GM12878 (cell line): ENCODE measurements around the gene SLC12A9. TPM values are rescaled to one million over a fixed set of nuclear protein-coding genes. Genes with fewer than 3 reads are reported as not detected.

Experiments used
- ATAC-seq: fragments of 200-7000 bp; cut with Tn5 transposase; 3 replicates; pipeline ENCODE4 v1.9.1; 2020; ENCODE audit warnings: mild to moderate bottlenecking, moderate library complexity
- BruUV-seq: library from RNA; stranded (reverse); fragments of 400-500 nt; replicated peaks from 2 replicates; lab custom pipeline; 2021; lab: Mats Ljungman, UMichigan
- CTCF ChIA-PET: fragments of 300-600 bp; sonication (Branson Sonifier 250); formaldehyde crosslinking; extraction: SDS; loops from one replicate; lab custom pipeline; 2021; ENCODE audit warnings: inconsistent platforms; lab: Yijun Ruan, JAX
- POLR2A ChIA-PET: fragments of 350-600 bp; formaldehyde crosslinking; extraction: SDS; loops from one replicate; lab custom pipeline; 2021; ENCODE audit warnings: inconsistent platforms; lab: Charles Lee
- RAD21 ChIA-PET: fragments of 300-600 bp; sonication (Branson Sonifier 250); formaldehyde crosslinking; loops from one replicate; lab custom pipeline; 2023; ENCODE audit warnings: antibody characterized with exemption; ENCODE audit not compliant: unreplicated experiment; lab: Charles Lee
- SMC1A ChIA-PET: fragments of 300-600 bp; sonication (Branson Sonifier 250); formaldehyde crosslinking; loops from one replicate; lab custom pipeline; 2023; ENCODE audit not compliant: unreplicated experiment, uncharacterized antibody; lab: Charles Lee
- DNase-seq: peaks from one replicate; pipeline ENCODE4 v3.0.0-alpha.2; 2011; ENCODE audit warnings: low read depth, low spot score
- FAIRE-seq: peaks from 3 replicates; lab custom pipeline; 2011; peaks lifted over from hg19 to GRCh38; lab: Jason Lieb, UNC
- H2AFZ ChIP-seq: 2 replicates; pipeline ENCODE4 v1.6.0; 2011; ENCODE audit warnings: low read depth, low read length, control low read depth; ENCODE audit not compliant: control insufficient read depth
- H3K27ac ChIP-seq: 2 replicates; pipeline ENCODE4 v1.5.1; 2011; ENCODE audit warnings: control low read depth; ENCODE audit not compliant: control insufficient read depth, insufficient read depth
- H3K27me3 ChIP-seq, 2 experiments: replicated peaks in 1 of 2; 2 replicates each; pipeline versions ENCODE4 v1.6.0 to v1.6.1; 2011; ENCODE audit warnings: low read length in 1 of 2; ENCODE audit not compliant: control insufficient read depth in 2 of 2, insufficient read depth in 2 of 2
- H3K36me3 ChIP-seq, 2 experiments: 2 replicates each; pipeline ENCODE4 v1.5.1; 2011; ENCODE audit warnings: low read length in 1 of 2; ENCODE audit not compliant: control insufficient read depth in 2 of 2, insufficient read depth in 2 of 2
- H3K4me1 ChIP-seq: 2 replicates; pipeline ENCODE4 v1.6.1; 2011; ENCODE audit warnings: mild to moderate bottlenecking, low read length, moderate library complexity, mixed read lengths; ENCODE audit not compliant: control insufficient read depth, insufficient read depth
- H3K4me2 ChIP-seq: 2 replicates; pipeline ENCODE4 v1.6.0; 2011; ENCODE audit warnings: control low read depth; ENCODE audit not compliant: control insufficient read depth, insufficient read depth
- H3K4me3 ChIP-seq: fragments of 200-600 bp; sonication (generic); 2 replicates; pipeline ENCODE4 v1.5.1; 2016
- H3K79me2 ChIP-seq: 2 replicates; pipeline ENCODE4 v1.6.0; 2011; ENCODE audit warnings: low read length; ENCODE audit not compliant: control insufficient read depth, insufficient read depth
- H3K9ac ChIP-seq: 2 replicates; pipeline ENCODE4 v1.8.0; 2011; ENCODE audit warnings: low read length, control low read depth, mixed read lengths; ENCODE audit not compliant: control insufficient read depth, insufficient read depth
- H3K9me3 ChIP-seq: replicated peaks from 3 replicates; pipeline ENCODE4 v1.5.1; 2011; ENCODE audit warnings: mild to moderate bottlenecking, low read length; ENCODE audit not compliant: control insufficient read depth, insufficient read depth
- H4K20me1 ChIP-seq: 2 replicates; pipeline ENCODE4 v1.6.0; 2011; ENCODE audit not compliant: control insufficient read depth, insufficient read depth
- CHD2 ChIP-seq: IDR thresholded peaks from 2 replicates; pipeline ENCODE4 v1.6.1; 2011; ENCODE audit warnings: low read depth, low read length, improper control_type of control experiment, borderline replicate concordance
- EZH2 ChIP-seq: IDR thresholded peaks from 2 replicates; pipeline ENCODE4 v1.6.1; 2012; ENCODE audit warnings: low read depth, mild to moderate bottlenecking, control low read depth, inconsistent platforms, low read length, borderline replicate concordance; ENCODE audit not compliant: control insufficient read depth
- NFIC ChIP-seq: IDR thresholded peaks from 2 replicates; pipeline ENCODE4 v1.6.1; 2012; ENCODE audit warnings: low read depth, mild to moderate bottlenecking, inconsistent platforms, low read length, moderate library complexity
- SUZ12 ChIP-seq: fragments of 200-600 bp; sonication (generic); IDR thresholded peaks from one replicate; pipeline ENCODE4 v1.6.1; 2018; ENCODE audit warnings: antibody characterized with exemption, mild to moderate bottlenecking; ENCODE audit not compliant: unreplicated experiment
- WGBS: methylation state at CpG from one replicate; pipeline ENCODE4 v1.1.6; 2016; ENCODE audit warnings: low lambda C conversion rate; ENCODE audit not compliant: insufficient replicate concordance, insufficient coverage; ENCODE audit errors: missing lambda C conversion rate; 5-methylcytosine and 5-hydroxymethylcytosine counted together
- in situ Hi-C: fragments of 300-500 bp; cut with MboI; formaldehyde crosslinking; loops from 9 replicates; pipeline ENCODE4 v1.14.3; 2018; ENCODE audit warnings: mixed read lengths
- intact Hi-C: fragments of 100-400 bp; cut with micrococcal nuclease; formaldehyde crosslinking; loops from one replicate; pipeline ENCODE4 v1.14.2; 2022; ENCODE audit not compliant: unreplicated experiment
- polyA plus RNA-seq, 11 experiments: library from polyadenylated mRNA; depleted of rRNA in 4 of 11; unstranded in 6 of 11; stranded (reverse) in 5 of 11; fragments of >200 nt; fragmentation: Nextera tagmentation in 4 of 11; fragmentation: Illumina TruSeq in 1 of 11; extraction: Ambion mirVana in 4 of 11; extraction: Trizol in 1 of 11; gene quantifications; 1 replicate in 1 of 11; 2 replicates in 10 of 11; pipeline versions ENCODE4 v1.2.1 to v1.2.3, GENCODE V29; 2011 to 2016; ENCODE audit warnings: inconsistent platforms in 2 of 11, missing spikeins in 2 of 11, low read depth in 1 of 11
- total RNA-seq, 4 experiments: library from RNA; depleted of rRNA in 3 of 4; stranded (reverse); fragments of >200 nt in 3 of 4; fragmentation: Illumina TruSeq in 1 of 4; extraction: Trizol in 1 of 4; gene quantifications; 2 replicates each; pipeline versions ENCODE4 v1.2.1 to v1.2.3, GENCODE V29; 2013 to 2021

Gene SLC12A9
- total and polyA plus RNA-seq, 10 of the 15 experiments (the other 5 are each of a cell fraction or from before 2014, with no cell fraction given): 0.24 to 18.5 (median 9.4) TPM

DNA sequence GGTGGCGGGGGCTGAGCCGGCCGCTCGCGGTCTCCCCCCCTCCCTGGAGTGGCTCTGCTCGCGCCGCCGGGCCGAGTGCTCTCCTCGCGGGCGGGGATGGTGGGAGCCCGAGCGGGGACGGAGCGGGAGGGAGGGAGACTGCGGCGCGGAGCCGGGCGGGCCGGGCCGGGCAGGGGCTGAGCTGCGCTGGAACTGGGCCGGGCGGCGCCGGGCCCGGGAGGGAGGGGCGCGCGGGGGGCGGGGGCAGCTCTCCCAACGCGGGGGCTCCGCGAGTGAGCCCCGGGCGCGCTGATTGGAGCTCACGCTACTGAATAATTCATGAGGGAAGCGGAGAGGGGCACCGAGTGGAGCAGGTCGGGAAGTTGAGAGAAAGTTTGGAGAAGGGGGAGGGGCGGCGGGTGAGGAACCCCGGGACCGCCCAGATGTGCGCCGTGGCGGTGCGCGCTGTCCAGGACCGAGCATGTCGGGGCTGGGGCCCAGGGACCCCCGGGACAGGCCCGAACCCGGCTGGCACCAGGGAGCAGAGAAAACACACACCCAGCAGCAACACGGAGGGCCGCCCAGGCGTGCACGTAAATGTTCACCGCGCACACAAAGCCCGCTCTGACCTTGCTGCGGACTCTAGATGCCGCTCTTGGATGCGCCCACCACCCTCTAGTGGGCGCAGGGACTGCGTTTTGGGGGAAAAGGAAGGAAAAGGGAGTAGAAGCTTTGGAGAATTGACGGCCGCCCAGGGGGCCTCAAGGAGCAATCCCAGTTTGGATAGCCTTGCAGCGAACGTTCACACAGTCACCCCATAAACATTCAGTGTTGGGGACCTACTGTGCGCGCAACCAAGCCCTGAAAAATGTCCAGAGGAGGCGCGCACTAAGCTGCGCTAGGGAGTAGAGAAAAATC, 24.9 kb upstream of the SLC12A9 start, which contains the start of gene EPHB4:
TSS of gene EPHB4 (minus strand) at position 194 of the 897 bp plus-strand sequence. CDS start 493 bp downstream, outside the sequence.
- WGBS: 9% methylated on average over 35 of the region's 80 CpGs
- no peak for FAIRE-seq
- SMC1A ChIA-PET: no interaction called here

DNA sequence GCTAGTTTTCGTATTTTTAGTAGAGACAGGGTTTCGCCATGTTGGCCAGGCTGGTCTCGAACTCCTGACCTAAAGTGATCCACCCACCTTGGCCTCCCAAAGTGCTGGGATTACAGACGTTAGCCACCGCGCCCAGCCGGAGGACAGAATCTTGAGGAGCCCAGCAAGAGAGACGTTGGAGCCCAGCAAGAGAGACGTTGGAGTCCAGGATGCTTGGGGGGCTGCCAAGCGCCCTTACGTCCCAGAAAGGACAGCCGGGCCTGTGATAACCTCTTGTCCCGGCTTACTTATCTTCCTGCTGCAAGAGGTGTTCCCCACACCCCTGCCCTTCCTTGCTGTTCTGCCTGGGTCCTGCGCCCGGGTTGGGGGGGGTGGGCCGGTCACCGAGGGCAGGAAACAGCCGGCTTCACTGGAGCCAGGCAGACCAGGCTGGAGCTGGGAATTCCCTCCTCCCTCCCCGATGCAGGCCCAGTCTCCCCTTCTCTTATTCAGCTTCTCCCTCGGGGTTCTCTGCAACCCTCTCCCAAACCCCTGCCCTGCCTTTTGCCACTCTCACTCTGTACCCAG, 23.3 kb upstream of the SLC12A9 start:
- in situ Hi-C loops: no loop called here
- ChIA-PET RAD21 (no interaction called here), SMC1A (no interaction called here), CTCF (interaction anchor here (0.7 kb wide), 1 partner anchor 23 kb away, joined by 5 read pairs; the partner anchor contains the start of gene SLC12A9), POLR2A (no interaction called here)
- WGBS: 59% methylated on average over 20 of the region's 20 CpGs
- Histone ChIP-seq H4K20me1 (no peaks in the 10 kb centered on the region), H2AFZ (no peak overlapping the region), H3K4me2 (no peak overlapping the region), H3K9me3 (no peaks in the 10 kb centered on the region), H3K36me3 (no peaks in the 10 kb centered on the region), H3K79me2 (no peaks in the 10 kb centered on the region), H3K4me3 (no peak overlapping the region), H3K27ac (no peak overlapping the region), H3K4me1 (no peaks in the 10 kb centered on the region), H3K27me3 (peaks cover 12 to 14% of the 10 kb centered on the region in 2 experiments; a peak in 3 of 4 replicates), H3K9ac (no peak overlapping the region)
- intact Hi-C loops: no loop called here
- no peak for TF ChIP-seq NFIC
- BruUV-seq: no TSS peak
- FAIRE-seq (no peak), ATAC-seq (no peak), DNase-seq (no peak)

More for the DNA sequence above, 24.9 kb upstream of the SLC12A9 start, which contains the start of gene EPHB4:
- H2AFZ ChIP-seq: no peak within 1 kb of the TSS
- H3K4me2 ChIP-seq: no peak within 1 kb of the TSS
- H3K4me1 ChIP-seq: no peaks in the 10 kb centered on the region
- no peak for DNase-seq
- ChIA-PET RAD21 (no interaction called here), CTCF (no interaction called here), POLR2A (no interaction called here)
- no TSS peak for BruUV-seq
- H3K9ac ChIP-seq: no peak within 1 kb of the TSS
- H3K4me3 ChIP-seq: no peak within 1 kb of the TSS
- intact Hi-C loops (no loop called here), in situ Hi-C loops (no loop called here)
- ATAC-seq: no peak
- no peak for TF ChIP-seq CHD2
- TF ChIP-seq EZH2: 0 out of 2 replicates have a peak, but pooled peaks have one; percentile 25
- TF ChIP-seq SUZ12: peak; percentile 51
- H3K36me3 ChIP-seq: no peaks in the 10 kb centered on the region
- H4K20me1 ChIP-seq: no peaks in the 10 kb centered on the region
- H3K79me2 ChIP-seq: no peaks in the 10 kb centered on the region
- H3K27ac ChIP-seq: no peak within 1 kb of the TSS
- peaks cover 12 to 14% of the 10 kb centered on the region in 2 experiments; a peak in 3 of 4 replicates for H3K27me3 ChIP-seq
- H3K9me3 ChIP-seq: no peaks in the 10 kb centered on the region
